NCI-H2029 treated with DMSO at 0.1 percent for 48 hours (cell line): ENCODE data around the gene TMEM184A.

Source experiments
- DNase-seq: peaks from one replicate; lab custom pipeline; 2025; lab: John Stamatoyannopoulos, UW

Gene TMEM184A

GRCh38 chr7:1501487-1502270 lies 54.3 kb downstream of the TMEM184A start:
- DNase-seq = no peak

- DNase-seq = no peak
These were observed 55.8 kb downstream of the TMEM184A start for GRCh38 chr7:1500064-1500807.

GRCh38 chr7:1499367-1500029 lies 56.5 kb downstream of the TMEM184A start:
- no peak for DNase-seq

GRCh38 chr7:1498370-1499305 lies 57.4 kb downstream of the TMEM184A start:
- DNase-seq = no peak

GRCh38 chr7:1497293-1497927 lies 58.6 kb downstream of the TMEM184A start:
- no peak for DNase-seq

- no peak for DNase-seq
These were observed 59.3 kb downstream of the TMEM184A start for GRCh38 chr7:1496531-1497292.

GRCh38 chr7:1495564-1496242 lies 60.3 kb downstream of the TMEM184A start:
- no peak for DNase-seq

GRCh38 chr7:1494866-1495563 lies 61.0 kb downstream of the TMEM184A start:
- no peak for DNase-seq

GRCh38 chr7:1494447-1494846 lies 61.6 kb downstream of the TMEM184A start:
- no peak for DNase-seq

- no peak for DNase-seq
These were observed 62.4 kb downstream of the TMEM184A start for GRCh38 chr7:1493571-1493970.

- no peak for DNase-seq
These were observed 62.9 kb downstream of the TMEM184A start for GRCh38 chr7:1493129-1493528.

GRCh38 chr7:1492640-1493039 lies 63.4 kb downstream of the TMEM184A start:
- no peak for DNase-seq
